SK-N-SH treated with all-trans-retinoic acid at 6 μM for 48 hours (cell line): ENCODE results near the gene CIITA.

ENCODE experiments used
- BACH2 ChIP-seq: fragments of 250-450 bp; sonication (Bioruptor Pico); IDR thresholded peaks from 2 replicates; pipeline ENCODE4 v1.9.0; 2021; ENCODE audit warnings: mild to moderate bottlenecking, borderline replicate concordance
- GLIS3 ChIP-seq: fragments of 250-450 bp; sonication (Bioruptor Pico); IDR thresholded peaks from 2 replicates; pipeline ENCODE4 v1.5.0; 2020; ENCODE audit warnings: mild to moderate bottlenecking, moderate library complexity
- RARB ChIP-seq: fragments of 250-450 bp; sonication (Bioruptor Pico); IDR thresholded peaks from 2 replicates; pipeline ENCODE4 v1.8.0; 2021; ENCODE audit warnings: mild to moderate bottlenecking, moderate library complexity
- TOX ChIP-seq: fragments of 250-450 bp; sonication (Bioruptor Pico); IDR thresholded peaks from 2 replicates; pipeline ENCODE4 v1.8.0; 2021; ENCODE audit warnings: mild to moderate bottlenecking, moderate library complexity, borderline replicate concordance
- TSHZ2 ChIP-seq: fragments of 250-450 bp; sonication (Bioruptor Pico); IDR thresholded peaks from 2 replicates; pipeline ENCODE4 v1.5.0; 2020; ENCODE audit warnings: mild to moderate bottlenecking, moderate library complexity
- ZFP30 ChIP-seq: fragments of 450-650 bp; formaldehyde crosslinking; IDR thresholded peaks from 2 replicates; pipeline ENCODE4 v1.5.0; 2022; ENCODE audit warnings: mild to moderate bottlenecking, moderate library complexity

GRCh38 chr16:10934325-10935107, 57.5 kb downstream of the CIITA start:
- TF ChIP-seq TSHZ2 (CRISPR knock-in tag): no peak
- no peak for TF ChIP-seq GLIS3
- TF ChIP-seq RARB (CRISPR knock-in tag): no peak
- TF ChIP-seq BACH2 (CRISPR knock-in tag): no peak
- no peak for TF ChIP-seq TOX (CRISPR knock-in tag)
- TF ChIP-seq ZFP30 (CRISPR knock-in tag): no peak
